Posterior vena cava (tissue), 2 donors: ENCODE results near the gene GRIK4. TPM values are rescaled to one million over a fixed set of nuclear protein-coding genes. Genes with fewer than 3 reads are reported as not detected.

ENCODE experiments used
- DNase-seq: peaks from one replicate; pipeline ENCODE4 v3.0.0-alpha.2; 2020; ENCODE audit warnings: low spot score
- intact Hi-C, 2 donors: fragments of 100-400 bp; cut with DNase I; formaldehyde crosslinking; loops; one replicate each; pipeline versions ENCODE4 v1.14.1 to v1.14.2; 2022 to 2023
- total RNA-seq, 2 donors: library from RNA; stranded (reverse); fragmentation: NEBNext Ultra II Directional; extraction: Animal tissue kit (Norgen Biotek cat#: 25700); gene quantifications; one replicate each; pipeline ENCODE4 v1.2.1, GENCODE V29; 2021
- donor health status: DM: yes; HTN: yes; CAD: no.
- donor health status: DM: yes; HTN: yes; CAD: no.

GRIK4 gene
- total RNA-seq, 2 donors from 2014 or later: 0.19 TPM; not detected in 1

DNA sequence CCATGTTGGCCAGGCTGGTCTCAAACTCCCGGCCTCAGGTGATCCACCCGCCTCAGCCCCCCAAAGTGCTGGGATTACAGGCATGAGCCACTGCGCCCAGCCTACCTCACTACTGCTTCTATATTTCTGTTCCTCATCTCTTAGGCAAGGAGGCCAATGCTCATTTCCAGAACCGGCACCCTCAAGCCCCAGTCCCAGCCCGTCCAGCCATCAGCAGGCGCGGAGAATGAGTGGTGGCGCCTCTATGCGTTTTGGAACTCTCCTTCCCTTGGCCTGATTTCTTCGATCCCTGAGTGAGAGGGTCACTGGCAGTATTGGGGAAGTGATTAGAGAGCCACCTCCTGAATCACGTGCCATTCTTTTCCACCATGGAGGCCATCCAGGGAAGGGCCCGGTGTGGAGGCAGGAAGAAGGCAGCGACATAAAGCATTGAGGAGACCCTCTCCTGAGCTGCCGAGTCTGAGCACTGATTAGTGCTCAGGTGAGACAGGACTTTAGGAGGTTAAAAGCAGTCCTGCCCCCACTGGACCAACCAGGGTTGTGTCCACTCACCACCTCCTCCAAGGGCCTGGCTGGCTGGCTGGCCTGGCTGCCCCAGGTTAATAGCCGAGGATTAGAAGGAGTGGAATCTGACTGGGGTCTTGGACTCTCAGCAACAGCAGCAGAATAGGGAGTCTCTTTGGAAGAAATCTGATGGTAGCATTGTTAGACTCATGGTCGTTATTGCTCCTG is 8.7 kb downstream of the GRIK4 start:
- DNase-seq: peak; percentile 57
- intact Hi-C loops: no loop called here

DNA sequence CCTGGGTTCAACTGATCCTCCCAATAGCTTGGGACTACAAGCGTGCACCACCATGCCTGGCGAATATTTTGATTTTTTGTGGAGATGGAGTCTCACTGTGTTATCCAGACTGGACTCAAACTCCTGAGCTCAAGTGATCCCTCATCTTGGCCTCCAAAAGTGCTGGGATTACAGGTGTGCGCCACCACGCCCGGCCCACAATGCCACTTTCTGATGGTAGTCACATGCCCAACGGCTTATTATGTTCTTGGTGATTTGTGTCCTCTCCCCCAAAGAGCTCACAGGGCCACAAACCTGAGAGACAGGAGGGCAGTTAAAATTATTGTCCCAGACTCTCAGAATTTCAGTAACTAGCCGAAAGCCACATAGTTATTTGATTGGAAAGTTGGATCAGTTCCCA is 9.6 kb downstream of the GRIK4 start:
- intact Hi-C loops: no loop called here
- DNase-seq: peak; percentile 31

DNA sequence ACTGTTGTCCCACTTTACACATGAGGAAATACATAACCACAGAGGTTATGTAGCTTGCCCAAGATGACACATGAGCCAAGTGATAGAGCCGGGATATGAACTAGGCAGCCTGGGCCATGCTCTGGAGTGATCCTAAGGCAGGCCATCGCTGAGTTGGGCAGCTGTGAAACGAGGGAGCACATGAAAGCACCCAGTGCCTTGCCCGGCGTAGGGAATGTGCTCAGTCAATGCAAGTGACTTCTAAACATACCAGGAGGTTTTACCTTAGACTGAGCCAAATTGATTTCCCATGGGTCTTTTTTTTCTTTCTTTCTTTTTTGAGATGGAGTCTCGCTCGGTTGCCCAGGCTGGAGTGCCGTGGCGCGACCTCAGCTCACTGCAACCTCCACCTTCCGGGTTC is 10.5 kb downstream of the GRIK4 start:
- intact Hi-C loops: no loop called here

DNA sequence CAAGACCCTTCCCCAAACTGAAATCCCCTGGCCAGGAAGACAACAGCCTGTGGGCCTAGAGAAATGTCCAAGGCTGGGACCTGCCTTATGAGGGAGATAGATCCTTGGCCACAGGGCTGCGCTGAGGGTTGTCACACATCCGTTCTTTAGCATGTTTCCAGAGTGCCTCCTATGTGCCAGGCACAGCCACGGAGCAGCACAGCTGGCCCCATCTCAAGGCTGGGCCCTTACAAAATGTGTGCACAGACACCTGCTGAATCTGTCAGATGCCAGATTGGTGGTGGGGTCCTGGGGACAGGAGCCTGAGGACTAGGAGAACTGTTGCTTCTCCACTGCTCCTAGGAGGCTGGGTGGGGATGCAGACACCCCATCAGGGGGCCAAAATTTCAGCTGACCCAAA is 11.2 kb downstream of the GRIK4 start:
- DNase-seq: peak; percentile 72
- intact Hi-C loops: no loop called here

More for the DNA sequence above, 10.5 kb downstream of the GRIK4 start:
- peak; percentile 58 for DNase-seq

GRCh38 chr11:120523196-120523595 is 11.6 kb downstream of the GRIK4 start:
- DNase-seq: no peak
- intact Hi-C loops: no loop called here

DNA sequence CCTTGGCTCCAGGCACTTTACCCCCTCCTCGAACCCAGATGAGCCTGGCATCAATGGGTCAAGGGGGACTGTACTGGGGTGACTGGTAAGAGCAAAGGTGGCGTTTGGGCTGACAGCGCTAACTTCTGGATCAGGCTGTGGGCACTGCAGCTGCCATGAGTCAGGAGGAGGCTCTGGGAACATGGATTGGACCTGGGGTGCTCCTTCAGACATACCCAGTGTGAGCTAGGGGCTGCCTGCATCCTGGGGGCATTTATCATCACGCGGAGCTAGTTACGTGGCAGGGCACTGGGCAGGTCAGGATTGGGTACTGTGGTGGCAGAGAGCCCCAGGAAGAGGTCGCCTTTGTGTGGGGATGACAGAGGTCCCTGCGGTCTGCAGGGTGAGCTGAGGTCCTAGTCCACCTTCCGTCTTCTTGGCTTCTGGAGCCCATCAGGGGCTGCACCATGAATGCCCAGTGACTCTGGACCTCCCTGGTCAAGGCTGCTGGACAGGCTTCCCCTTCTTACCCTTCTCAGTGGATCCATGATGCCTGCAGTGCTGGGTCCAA is 13.1 kb downstream of the GRIK4 start:
- DNase-seq: peak; percentile 43
- intact Hi-C loops: no loop called here

DNA sequence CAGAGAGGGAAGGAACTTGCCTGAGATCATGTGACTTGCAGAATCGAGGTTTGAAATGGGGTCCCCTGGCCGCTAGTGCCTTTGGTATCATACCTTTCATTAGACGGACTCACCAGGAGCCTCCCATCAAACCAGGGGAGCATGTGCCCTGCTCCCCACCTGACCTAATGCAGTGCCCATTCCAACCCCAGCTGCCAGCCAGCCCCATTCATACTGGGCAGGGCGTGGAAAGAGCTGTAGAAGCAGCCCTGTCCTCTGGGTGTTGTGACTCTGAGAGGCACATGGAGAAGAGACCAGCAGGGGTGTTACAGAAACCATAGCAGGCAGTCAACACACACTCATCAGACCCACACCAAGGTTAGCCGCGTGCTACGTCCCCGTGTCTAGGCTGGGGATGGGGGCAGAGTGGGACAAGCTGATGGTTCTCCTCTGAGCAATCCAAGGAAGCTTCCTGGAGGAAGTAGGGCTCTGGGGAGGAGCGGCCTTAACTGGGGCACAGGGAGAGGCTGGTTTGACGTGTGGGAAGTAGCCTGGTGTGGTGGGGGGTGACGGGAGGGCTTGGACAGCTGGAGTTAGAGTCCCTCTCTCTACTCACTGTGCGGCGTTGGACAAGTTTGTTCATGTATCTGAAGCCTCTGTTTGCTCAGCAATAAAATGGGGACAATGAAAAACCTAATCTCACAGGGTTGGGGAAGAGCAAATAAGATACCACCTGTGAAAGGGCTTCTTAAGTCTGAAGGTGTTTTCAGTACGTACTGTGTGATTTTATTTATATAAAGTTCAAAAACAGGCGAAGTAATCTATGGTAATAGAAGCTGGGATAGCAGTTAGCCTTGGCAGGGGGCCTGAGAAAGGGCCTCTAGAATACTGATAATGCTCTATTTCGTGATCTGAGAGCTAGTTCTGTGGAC is 14.0 kb downstream of the GRIK4 start:
- DNase-seq: peak; percentile 49
- intact Hi-C loops: no loop called here

GRCh38 chr11:120526241-120526640 is 14.7 kb downstream of the GRIK4 start:
- intact Hi-C loops: no loop called here
- peak; percentile 53 for DNase-seq

- DNase-seq: peak; percentile 87
Observed at GRCh38 chr11:120527111-120527761, 15.7 kb downstream of the GRIK4 start.

DNA sequence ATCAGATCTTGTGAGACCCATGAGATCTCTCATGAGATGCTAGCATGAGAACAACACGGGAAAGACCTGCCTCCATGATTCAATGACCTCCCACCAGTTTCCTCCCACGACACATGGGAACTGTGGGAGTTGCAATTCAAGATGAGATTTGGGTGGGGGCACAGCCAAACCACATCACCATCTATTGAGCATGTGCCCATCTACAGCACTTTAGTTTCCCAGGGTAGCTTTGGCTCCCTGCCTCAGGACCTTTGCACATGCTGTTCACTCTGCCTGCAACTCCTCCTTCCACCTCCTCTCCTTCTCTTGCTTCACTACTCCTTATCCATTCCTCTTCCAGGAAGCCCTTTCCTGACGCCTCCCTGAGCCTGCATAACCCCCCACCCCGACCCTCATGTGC is 17.2 kb downstream of the GRIK4 start:
- intact Hi-C loops: no loop called here
- peak; percentile 22 for DNase-seq

More at GRCh38 chr11:120527111-120527761, 15.7 kb downstream of the GRIK4 start:
- intact Hi-C loops: no loop called here

- intact Hi-C loops: no loop called here
- peak; percentile 32 for DNase-seq
Observed at GRCh38 chr11:120529214-120529613, 17.7 kb downstream of the GRIK4 start.

DNA sequence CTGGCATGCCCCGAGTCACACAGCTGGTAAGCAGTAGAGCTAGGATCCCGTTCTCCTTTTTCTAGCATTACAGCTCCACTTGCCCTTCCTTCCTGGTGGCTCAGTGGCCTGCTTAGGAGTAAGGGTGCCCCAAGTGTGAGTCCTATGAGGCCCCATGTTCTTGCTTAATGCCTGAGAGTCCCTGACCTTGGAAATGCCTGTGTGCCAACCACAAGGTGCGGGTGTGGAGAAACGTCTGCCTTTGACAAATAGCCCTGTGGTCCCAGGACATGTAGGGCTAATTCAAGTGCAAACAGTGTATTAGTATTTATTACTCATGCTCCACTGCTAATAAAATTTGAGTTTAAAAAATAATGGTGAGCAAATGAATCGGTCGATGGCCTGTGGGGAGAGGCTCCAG is 18.4 kb downstream of the GRIK4 start:
- intact Hi-C loops: no loop called here
- DNase-seq: no peak

- intact Hi-C loops: no loop called here
- DNase-seq: no peak
Observed at GRCh38 chr11:120532082-120532831, 20.7 kb downstream of the GRIK4 start.

DNA sequence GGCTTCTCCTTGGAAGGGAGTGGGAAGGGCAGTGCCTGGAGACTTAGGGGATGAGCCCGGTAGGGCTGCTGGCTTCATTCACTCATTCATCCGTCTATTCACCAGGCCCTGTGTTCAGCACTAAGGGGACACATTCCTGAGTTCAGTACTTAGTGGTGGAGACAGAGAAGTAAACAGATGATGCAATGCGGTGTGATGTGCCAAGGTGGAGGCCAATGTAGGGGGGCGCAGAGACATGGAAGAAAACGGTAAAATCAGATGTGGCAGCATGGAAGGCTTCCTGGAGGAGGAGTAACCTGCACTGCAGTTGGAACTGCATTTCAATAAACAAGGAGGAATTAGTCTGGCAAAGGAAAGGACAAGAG is 21.3 kb downstream of the GRIK4 start:
- DNase-seq: no peak
- intact Hi-C loops: no loop called here

DNA sequence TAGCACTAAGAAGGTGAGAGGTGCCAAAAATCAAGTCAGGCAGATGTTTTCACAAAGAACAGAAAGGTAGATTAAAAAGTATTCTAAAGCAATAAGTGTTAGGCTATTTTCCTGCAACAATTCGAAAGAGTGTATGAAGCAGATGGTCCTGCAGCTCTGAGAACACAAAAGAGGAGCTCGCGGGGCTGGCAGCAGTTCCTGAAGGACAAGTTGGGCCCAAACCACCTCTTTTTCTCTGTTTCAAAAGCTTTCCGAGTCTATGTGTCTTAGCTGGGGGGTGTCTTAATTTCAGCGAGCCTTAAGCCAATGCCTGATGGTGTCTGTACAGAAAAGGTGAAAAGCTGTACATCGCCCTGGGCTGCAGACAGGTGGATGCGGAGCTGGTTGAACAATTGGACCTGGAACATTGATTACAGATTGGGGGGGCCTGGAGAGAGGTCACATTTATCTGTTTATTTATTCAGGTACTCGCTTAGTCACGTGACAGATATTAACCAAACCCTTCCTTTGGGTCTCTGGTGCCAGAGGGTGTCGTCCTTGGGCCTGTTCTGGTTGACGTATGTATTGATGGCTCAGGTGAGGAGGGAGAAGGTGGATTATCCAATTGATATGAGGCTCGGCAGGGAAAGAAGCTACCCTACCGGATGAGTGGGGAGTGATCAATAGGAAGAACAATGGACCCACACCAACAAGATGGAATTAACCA is 24.7 kb downstream of the GRIK4 start:
- intact Hi-C loops: no loop called here

DNA sequence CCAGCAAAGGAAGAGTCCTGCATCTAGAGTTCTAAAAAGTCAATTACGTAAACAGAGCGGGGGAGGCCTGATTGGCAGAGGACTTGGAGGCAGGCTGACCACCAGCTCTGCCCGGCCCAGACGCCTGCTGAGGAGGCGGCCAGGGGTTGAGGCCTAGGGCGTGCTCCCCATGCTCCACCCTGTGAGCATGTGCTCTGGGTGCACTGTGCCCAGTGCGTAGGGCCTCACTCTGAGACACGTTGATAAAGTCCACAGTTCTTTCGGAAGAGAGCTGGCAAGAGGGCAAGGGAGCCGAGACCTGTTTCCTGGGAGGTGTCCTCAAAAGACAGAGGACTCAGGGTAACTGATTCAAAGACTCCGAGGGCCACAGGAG is 25.2 kb downstream of the GRIK4 start:
- DNase-seq: no peak
- intact Hi-C loops: no loop called here

More for the DNA sequence above, 24.7 kb downstream of the GRIK4 start:
- DNase-seq: no peak

GRCh38 chr11:120537996-120538395 is 26.4 kb downstream of the GRIK4 start:
- intact Hi-C loops: no loop called here

GRCh38 chr11:120538707-120539106 is 27.2 kb downstream of the GRIK4 start:
- intact Hi-C loops: no loop called here
- no peak for DNase-seq

More at GRCh38 chr11:120537996-120538395, 26.4 kb downstream of the GRIK4 start:
- no peak for DNase-seq
